GM15510 (cell line): ENCODE measurements around the gene MKNK1.
A peak's percentile ranks its signal among the peaks of the same experiment; 100 is the strongest.

Experiments
- POLR2A ChIP-seq: IDR thresholded peaks from 3 replicates; pipeline ENCODE4 v1.6.1; 2011; ENCODE audit warnings: borderline replicate concordance; ENCODE audit not compliant: insufficient read length; ENCODE audit errors: extremely low read depth

The MKNK1 gene

GRCh38 chr1:46603858-46604549 is at the start of gene MKNK1:
Gene MKNK1, minus strand, starts transcription at chr1:46604268. Its CDS starts 20,941 bp downstream, at chr1:46583327.
- TF ChIP-seq POLR2A: peak; percentile 97

GRCh38 chr1:46653405-46653958 is 49.4 kb upstream of the MKNK1 start:
- no peak for TF ChIP-seq POLR2A

DNA sequence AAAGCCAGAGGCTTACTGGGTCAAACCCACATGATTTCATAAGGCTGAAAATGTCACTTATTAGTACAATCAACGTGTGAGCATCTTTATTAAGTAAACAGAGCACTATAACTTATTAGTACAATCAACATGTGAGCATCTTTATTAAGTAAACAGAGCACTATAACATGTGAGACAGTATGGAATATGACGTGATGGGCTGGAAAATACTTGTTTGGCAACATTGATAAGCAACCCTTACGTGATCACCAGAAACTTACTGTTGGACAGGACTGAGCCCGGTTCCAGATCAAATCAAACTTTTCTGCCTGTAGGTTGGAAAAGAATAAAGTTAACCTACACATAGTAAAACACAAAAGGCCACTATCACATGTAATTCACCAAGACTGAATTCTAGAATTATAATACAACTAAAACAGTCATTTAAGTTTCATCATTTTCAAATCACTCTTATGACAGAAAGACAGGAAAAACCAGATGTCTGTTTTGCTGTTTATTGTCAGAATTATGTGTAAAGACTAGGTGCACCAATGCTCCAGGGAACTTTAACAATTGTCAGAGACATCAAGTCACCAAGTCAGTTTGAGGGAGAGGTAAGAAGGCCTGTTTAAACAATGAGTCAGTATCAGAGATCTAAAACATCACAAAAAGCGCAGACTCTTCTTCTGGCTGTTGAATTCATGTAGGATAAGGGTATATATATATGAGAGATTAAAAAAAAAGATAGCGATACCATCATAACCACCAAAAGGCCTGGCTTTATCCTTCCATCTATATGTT is 48.4 kb upstream of the MKNK1 start:
- no peak for TF ChIP-seq POLR2A

DNA sequence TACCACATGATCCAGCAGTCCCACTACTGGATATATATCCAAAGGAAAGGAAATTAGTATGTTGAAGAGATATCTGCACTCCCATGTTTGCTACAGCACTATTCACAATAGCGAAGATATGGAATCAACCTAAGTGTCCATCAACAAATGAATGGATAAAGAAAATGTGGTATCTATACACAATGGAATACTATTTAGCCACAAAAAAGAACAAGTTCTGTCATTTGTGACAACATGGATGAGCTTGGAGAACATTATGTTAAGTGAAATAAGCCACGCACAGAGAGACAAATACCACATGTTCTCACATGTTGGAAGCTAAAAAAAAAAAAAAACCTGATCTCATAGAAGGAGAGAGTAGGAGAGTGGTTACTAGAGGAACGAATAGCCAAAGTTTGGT is 46.4 kb upstream of the MKNK1 start:
- TF ChIP-seq POLR2A: no peak

DNA sequence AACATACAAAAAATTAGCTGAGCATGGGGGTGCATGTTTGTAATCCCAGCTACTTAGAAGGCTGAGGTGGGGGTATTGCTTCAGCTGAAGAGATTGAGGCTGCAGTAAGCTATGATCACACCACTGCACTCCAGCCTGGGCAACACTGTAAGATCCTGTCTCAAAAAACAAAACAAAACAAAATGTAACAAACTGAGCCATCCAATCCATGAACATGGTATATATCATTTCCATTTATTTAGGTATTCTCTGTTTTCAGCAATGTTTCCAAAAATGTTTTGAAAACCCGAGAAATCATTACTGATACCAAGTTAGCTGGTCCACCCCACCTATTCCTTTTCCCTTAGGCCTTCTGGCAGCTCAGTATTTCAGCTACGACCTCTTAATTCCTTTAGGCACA is 45.7 kb upstream of the MKNK1 start:
- no peak for TF ChIP-seq POLR2A

GRCh38 chr1:46647611-46648010 is 43.5 kb upstream of the MKNK1 start:
- TF ChIP-seq POLR2A: no peak

DNA sequence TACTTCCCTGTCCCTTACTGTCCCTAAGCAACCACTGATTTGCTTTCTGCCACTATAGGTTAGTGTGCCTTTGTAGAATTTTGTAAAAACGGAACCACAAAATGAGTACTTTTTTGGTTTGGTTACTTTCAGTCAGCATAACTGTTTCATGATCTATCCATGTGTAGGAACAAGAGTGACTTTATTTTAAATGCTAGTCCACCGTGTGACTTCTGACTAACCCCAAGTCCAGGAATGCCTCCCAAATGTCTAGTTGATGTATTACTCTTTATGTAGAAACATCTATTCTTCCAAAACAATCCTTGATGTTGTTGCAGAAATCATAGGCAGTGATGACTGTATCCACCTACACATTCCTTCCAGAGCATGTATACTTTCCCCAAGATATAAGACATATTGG is 42.8 kb upstream of the MKNK1 start:
- TF ChIP-seq POLR2A: no peak

DNA sequence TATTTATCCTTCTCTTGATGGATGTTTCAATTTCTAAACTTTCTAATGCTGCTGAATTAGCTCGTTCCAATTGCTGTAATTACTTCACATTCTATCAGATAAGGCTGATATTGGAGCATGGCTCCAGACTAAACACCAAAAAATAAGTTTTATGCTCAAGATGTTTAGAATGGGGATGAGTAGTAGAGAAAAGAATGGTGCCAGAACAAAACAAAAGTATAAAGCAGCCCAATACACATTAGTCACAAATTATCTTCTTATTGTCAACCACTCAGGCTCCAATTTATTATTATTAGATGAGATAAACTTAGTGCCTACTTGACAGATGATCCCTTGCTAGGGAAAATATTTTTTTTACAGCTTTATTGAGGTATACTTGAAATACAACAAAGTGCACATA is 42.3 kb upstream of the MKNK1 start:
- TF ChIP-seq POLR2A: no peak

DNA sequence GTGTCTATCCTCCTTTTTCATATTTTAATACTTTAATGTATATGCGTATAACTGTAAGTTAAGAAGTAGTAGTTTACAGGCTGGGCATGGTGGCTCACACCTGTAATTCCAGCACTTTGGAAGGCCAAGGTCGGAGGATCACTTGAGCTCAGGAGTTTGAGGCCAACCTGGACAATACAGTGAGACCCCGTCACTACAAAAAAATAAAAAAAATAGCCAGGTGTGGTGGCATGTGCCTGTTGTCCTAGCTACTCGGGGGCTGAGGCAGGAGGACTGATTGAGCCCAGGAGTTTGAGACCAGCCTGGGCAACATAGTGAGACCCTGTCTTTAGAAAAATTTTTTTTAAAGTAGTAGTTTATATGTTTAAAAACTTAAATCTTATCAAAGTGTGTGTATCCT is 41.7 kb upstream of the MKNK1 start:
- TF ChIP-seq POLR2A: no peak

GRCh38 chr1:46643368-46643775 is 39.3 kb upstream of the MKNK1 start:
- no peak for TF ChIP-seq POLR2A

- TF ChIP-seq POLR2A: no peak
Measured at GRCh38 chr1:46642115-46642680, 38.1 kb upstream of the MKNK1 start.

- TF ChIP-seq POLR2A: no peak
Measured at GRCh38 chr1:46639547-46639946, 35.5 kb upstream of the MKNK1 start.

- no peak for TF ChIP-seq POLR2A
Measured at GRCh38 chr1:46638921-46639320, 34.9 kb upstream of the MKNK1 start.

- TF ChIP-seq POLR2A: no peak
Measured at GRCh38 chr1:46637444-46638083, 33.5 kb upstream of the MKNK1 start.

GRCh38 chr1:46635205-46635604 is 31.1 kb upstream of the MKNK1 start:
- no peak for TF ChIP-seq POLR2A
